ENCODE data around the gene ITGB5. TPM values are rescaled to one million over a fixed set of nuclear protein-coding genes. Genes with fewer than 3 reads are reported as not detected.
"Not testable (repeated sequence)": the region's sequence is repeated elsewhere in the genome, so short reads cannot be mapped to it uniquely, and the experiment has no call there.

ITGB5 gene
- polyA plus RNA-seq, 4 donors: 98.4 to 106 (median 105) TPM

GRCh38 chr3:124793054-124793739 lies 94.0 kb downstream of the ITGB5 start:
- no peak for DNase-seq (ENCODE audit: low read depth in 4 of 4, low spot score in 3 of 4)

GRCh38 chr3:124792341-124793040 lies 94.7 kb downstream of the ITGB5 start:
- no peak for DNase-seq (ENCODE audit: low read depth in 4 of 4, low spot score in 3 of 4)

- DNase-seq (ENCODE audit: low read depth in 4 of 4, low spot score in 3 of 4): no peak
Observed at GRCh38 chr3:124791639-124792151, 95.5 kb downstream of the ITGB5 start.

- DNase-seq (ENCODE audit: low read depth in 4 of 4, low spot score in 3 of 4): no peak
Observed at GRCh38 chr3:124791142-124791541, 96.0 kb downstream of the ITGB5 start.

- not testable (repeated sequence) for DNase-seq (ENCODE audit: low read depth in 4 of 4, low spot score in 3 of 4)
Observed at GRCh38 chr3:124789103-124789502, 98.1 kb downstream of the ITGB5 start.

GRCh38 chr3:124788254-124788745 lies 98.9 kb downstream of the ITGB5 start:
- no peak for DNase-seq (ENCODE audit: low read depth in 4 of 4, low spot score in 3 of 4)

- DNase-seq (ENCODE audit: low read depth in 4 of 4, low spot score in 3 of 4): no peak
Observed at GRCh38 chr3:124787476-124788195, 99.5 kb downstream of the ITGB5 start.

GRCh38 chr3:124786511-124787241 lies 100.5 kb downstream of the ITGB5 start:
- no peak for DNase-seq (ENCODE audit: low read depth in 4 of 4, low spot score in 3 of 4)

- no peak for DNase-seq (ENCODE audit: low read depth in 4 of 4, low spot score in 3 of 4)
Observed at GRCh38 chr3:124785973-124786372, 101.2 kb downstream of the ITGB5 start.

GRCh38 chr3:124784686-124785382 lies 102.3 kb downstream of the ITGB5 start:
- no peak for DNase-seq (ENCODE audit: low read depth in 4 of 4, low spot score in 3 of 4)

GRCh38 chr3:124783696-124784095 lies 103.5 kb downstream of the ITGB5 start:
- DNase-seq (ENCODE audit: low read depth in 4 of 4, low spot score in 3 of 4): no peak

GRCh38 chr3:124782377-124782712 lies 104.8 kb downstream of the ITGB5 start:
- DNase-seq (ENCODE audit: low read depth in 4 of 4, low spot score in 3 of 4): not testable (repeated sequence)

GRCh38 chr3:124781476-124782376 lies 105.4 kb downstream of the ITGB5 start:
- DNase-seq (ENCODE audit: low read depth in 4 of 4, low spot score in 3 of 4): no peak

- no peak for DNase-seq (ENCODE audit: low read depth in 4 of 4, low spot score in 3 of 4)
Observed at GRCh38 chr3:124780761-124781475, 106.2 kb downstream of the ITGB5 start.

GRCh38 chr3:124780356-124780755 lies 106.8 kb downstream of the ITGB5 start:
- no peak for DNase-seq (ENCODE audit: low read depth in 4 of 4, low spot score in 3 of 4)

GRCh38 chr3:124779751-124780191 lies 107.4 kb downstream of the ITGB5 start:
- DNase-seq (ENCODE audit: low read depth in 4 of 4, low spot score in 3 of 4): no peak

- DNase-seq (ENCODE audit: low read depth in 4 of 4, low spot score in 3 of 4): no peak
Observed at GRCh38 chr3:124779116-124779515, 108.0 kb downstream of the ITGB5 start.

- no peak for DNase-seq (ENCODE audit: low read depth in 4 of 4, low spot score in 3 of 4)
Observed at GRCh38 chr3:124777762-124778470, 109.2 kb downstream of the ITGB5 start.
